Umbilical cord (tissue), 2 donors: ENCODE results near the gene BCAS3. TPM values are rescaled to one million over a fixed set of nuclear protein-coding genes. Genes with fewer than 3 reads are reported as not detected.
"Not testable (repeated sequence)": the region's sequence is repeated elsewhere in the genome, so short reads cannot be mapped to it uniquely, and the experiment has no call there.

Source experiments
- DNase-seq: peaks from one replicate; pipeline ENCODE4 v3.0.0-alpha.2; 2015; ENCODE audit warnings: low spot score
- total RNA-seq: library from RNA; depleted of rRNA; stranded (reverse); fragments of >200 nt; gene quantifications from one replicate; pipeline ENCODE4 v1.2.3, GENCODE V29; 2014; ENCODE audit warnings: low replicate concordance; ENCODE audit not compliant: insufficient read depth

Gene BCAS3
- total RNA-seq, 1 donor from 2014 or later: 25.0 TPM

GRCh38 chr17:60674637-60675036 lies 3.0 kb upstream of the BCAS3 start:
- not testable (repeated sequence) for DNase-seq

- DNase-seq: no peak
These were observed 1.7 kb upstream of the BCAS3 start for GRCh38 chr17:60675997-60676396.

GRCh38 chr17:60676758-60677307 lies 818 bp upstream of the BCAS3 start:
- DNase-seq: no peak

GRCh38 chr17:60678118-60678444 lies 430 bp downstream of the BCAS3 start:
- no peak for DNase-seq

- no peak for DNase-seq
These were observed 1.6 kb downstream of the BCAS3 start for GRCh38 chr17:60679287-60679686.

GRCh38 chr17:60680754-60681153 lies 3.1 kb downstream of the BCAS3 start:
- no peak for DNase-seq

- DNase-seq: no peak
These were observed 7.8 kb downstream of the BCAS3 start for GRCh38 chr17:60685437-60685836.

GRCh38 chr17:60695960-60696359 lies 18.3 kb downstream of the BCAS3 start:
- DNase-seq: no peak

- DNase-seq: no peak
These were observed 21.4 kb downstream of the BCAS3 start for GRCh38 chr17:60699090-60699489.

- no peak for DNase-seq
These were observed 26.5 kb downstream of the BCAS3 start for GRCh38 chr17:60704170-60704569.

GRCh38 chr17:60712675-60713074 lies 35.0 kb downstream of the BCAS3 start:
- DNase-seq: no peak

- DNase-seq: no peak
These were observed 36.0 kb downstream of the BCAS3 start for GRCh38 chr17:60713608-60714007.

- DNase-seq: no peak
These were observed 39.1 kb downstream of the BCAS3 start for GRCh38 chr17:60716766-60717165.

- DNase-seq: no peak
These were observed 40.2 kb downstream of the BCAS3 start for GRCh38 chr17:60717814-60718213.

- peak; percentile 82 for DNase-seq
These were observed 43.3 kb downstream of the BCAS3 start for GRCh38 chr17:60720763-60721531.

- no peak for DNase-seq
These were observed 47.0 kb downstream of the BCAS3 start for GRCh38 chr17:60724647-60725046.

- peak; percentile 9 for DNase-seq
These were observed 52.2 kb downstream of the BCAS3 start for GRCh38 chr17:60729854-60730253.

- peak; percentile 6 for DNase-seq
These were observed 52.6 kb downstream of the BCAS3 start for GRCh38 chr17:60730273-60730672.

GRCh38 chr17:60738287-60738686 lies 60.6 kb downstream of the BCAS3 start:
- no peak for DNase-seq

GRCh38 chr17:60740584-60740983 lies 62.9 kb downstream of the BCAS3 start:
- DNase-seq: no peak

- no peak for DNase-seq
These were observed 63.4 kb downstream of the BCAS3 start for GRCh38 chr17:60741031-60741430.

- DNase-seq: no peak
These were observed 65.6 kb downstream of the BCAS3 start for GRCh38 chr17:60743282-60743681.

- DNase-seq: peak; percentile 40
These were observed 66.1 kb downstream of the BCAS3 start for GRCh38 chr17:60743799-60744198.
